Keratinocyte (primary cell): ENCODE measurements around the gene ZNF716.

Experiments
- EZH2 ChIP-seq: IDR thresholded peaks from one replicate; pipeline ENCODE4 v1.6.1; 2012; ENCODE audit warnings: inconsistent platforms, mild to moderate bottlenecking, low read length, moderate library complexity
- TF ChIP-seq, protein P1 (sequence below), 3 experiments: IDR thresholded peaks in 1 of 3; conservative IDR thresholded peaks in 1 of 3; optimal IDR thresholded peaks in 1 of 3; 2 replicates in 2 of 3; 3 replicates in 1 of 3; pipeline versions ENCODE3 to v1.5.1; 2011; ENCODE audit warnings: low read length in 3 of 3, mild to moderate bottlenecking in 3 of 3, moderate library complexity in 2 of 3, control low read depth in 1 of 3, inconsistent platforms in 1 of 3; ENCODE audit not compliant: insufficient read depth in 2 of 3; ENCODE audit errors: extremely low read depth in 1 of 3

DNA sequence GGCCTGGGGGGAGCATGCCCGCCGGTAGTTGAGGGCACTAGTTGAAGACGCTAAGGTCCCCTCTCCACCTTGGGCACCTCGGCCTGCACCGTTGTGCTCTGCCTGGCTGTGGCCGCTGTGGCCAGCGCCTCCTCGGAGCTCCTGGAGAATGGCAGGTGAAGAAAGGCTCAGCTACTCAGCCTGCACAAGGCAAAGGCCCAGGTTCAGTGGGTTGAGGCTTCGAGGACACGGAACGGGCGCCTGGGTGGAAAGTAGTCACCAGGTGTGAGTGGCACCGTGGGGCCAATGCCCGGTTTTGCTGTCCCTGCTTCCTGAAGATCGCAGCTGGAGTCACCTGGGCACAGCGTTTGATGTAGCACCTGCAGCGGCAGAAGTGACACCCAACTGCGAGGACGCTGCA is 12.4 kb upstream of the ZNF716 start:
- TF ChIP-seq, protein P1, sequence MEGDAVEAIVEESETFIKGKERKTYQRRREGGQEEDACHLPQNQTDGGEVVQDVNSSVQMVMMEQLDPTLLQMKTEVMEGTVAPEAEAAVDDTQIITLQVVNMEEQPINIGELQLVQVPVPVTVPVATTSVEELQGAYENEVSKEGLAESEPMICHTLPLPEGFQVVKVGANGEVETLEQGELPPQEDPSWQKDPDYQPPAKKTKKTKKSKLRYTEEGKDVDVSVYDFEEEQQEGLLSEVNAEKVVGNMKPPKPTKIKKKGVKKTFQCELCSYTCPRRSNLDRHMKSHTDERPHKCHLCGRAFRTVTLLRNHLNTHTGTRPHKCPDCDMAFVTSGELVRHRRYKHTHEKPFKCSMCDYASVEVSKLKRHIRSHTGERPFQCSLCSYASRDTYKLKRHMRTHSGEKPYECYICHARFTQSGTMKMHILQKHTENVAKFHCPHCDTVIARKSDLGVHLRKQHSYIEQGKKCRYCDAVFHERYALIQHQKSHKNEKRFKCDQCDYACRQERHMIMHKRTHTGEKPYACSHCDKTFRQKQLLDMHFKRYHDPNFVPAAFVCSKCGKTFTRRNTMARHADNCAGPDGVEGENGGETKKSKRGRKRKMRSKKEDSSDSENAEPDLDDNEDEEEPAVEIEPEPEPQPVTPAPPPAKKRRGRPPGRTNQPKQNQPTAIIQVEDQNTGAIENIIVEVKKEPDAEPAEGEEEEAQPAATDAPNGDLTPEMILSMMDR (optimal IDR thresholded peaks at IDR 0.05 in 1 of 3, IDR thresholded peaks at IDR 0.05 in 1 of 3, conservative IDR thresholded peaks at IDR 0.05 in 1 of 3; ENCODE audit: extremely low read depth in 1 of 3, insufficient read depth in 2 of 3, low read length in 3 of 3), result no peak
- TF ChIP-seq EZH2, result no peak
